ENCODE measurements around the gene BTNL9.

The BTNL9 gene

GRCh38 chr5:181064987-181065386, 24.9 kb downstream of the BTNL9 start:
- no peak overlapping the region for H3K27ac ChIP-seq
- TF ChIP-seq CTCF (conservative IDR thresholded peaks at IDR 0.05): no peak

- H3K27ac ChIP-seq: no peak overlapping the region
- no peak for TF ChIP-seq CTCF (conservative IDR thresholded peaks at IDR 0.05)
These were observed 29.9 kb downstream of the BTNL9 start for GRCh38 chr5:181069767-181070491.

- TF ChIP-seq CTCF (conservative IDR thresholded peaks at IDR 0.05): no peak
- no peak overlapping the region for H3K27ac ChIP-seq
These were observed 30.5 kb downstream of the BTNL9 start for GRCh38 chr5:181070523-181070922.

- no peak overlapping the region for H3K27ac ChIP-seq
- TF ChIP-seq CTCF (conservative IDR thresholded peaks at IDR 0.05): no peak
These were observed 31.2 kb downstream of the BTNL9 start for GRCh38 chr5:181071257-181071656.

- no peak overlapping the region for H3K27ac ChIP-seq
- no peak for TF ChIP-seq CTCF (conservative IDR thresholded peaks at IDR 0.05)
These were observed 36.9 kb downstream of the BTNL9 start for GRCh38 chr5:181076920-181077319.

- no peak for TF ChIP-seq CTCF (conservative IDR thresholded peaks at IDR 0.05)
These were observed 41.9 kb downstream of the BTNL9 start for GRCh38 chr5:181081989-181082388.

GRCh38 chr5:181084621-181085195, 44.6 kb downstream of the BTNL9 start:
- H3K27ac ChIP-seq: no peak overlapping the region
- TF ChIP-seq CTCF (conservative IDR thresholded peaks at IDR 0.05): no peak

More at GRCh38 chr5:181081989-181082388, 41.9 kb downstream of the BTNL9 start:
- H3K27ac ChIP-seq: no peak overlapping the region

Measured in VCaP (cell line).